Stomach (tissue), 4 donors: ENCODE results near the gene CHRNA5.

ENCODE experiments used
- CTCF ChIP-seq, 7 experiments: fragments of 450-650 bp in 4 of 7; fragments of 200-600 bp in 3 of 7; sonication (generic) in 3 of 7; IDR thresholded peaks; one replicate each; pipeline ENCODE4 v1.5.1; 2016 to 2019; ENCODE audit warnings: antibody characterized with exemption in 7 of 7, control low read depth in 2 of 7, mild to moderate bottlenecking in 1 of 7
- EP300 ChIP-seq: sonication (generic); formaldehyde crosslinking; IDR thresholded peaks from one replicate; pipeline ENCODE4 v1.6.1; 2017; ENCODE audit warnings: antibody characterized with exemption
- POLR2AphosphoS5 ChIP-seq, 3 donors: sonication (generic); formaldehyde crosslinking; IDR thresholded peaks; one replicate each; pipeline ENCODE4 v1.6.1; 2016; ENCODE audit warnings: antibody characterized with exemption in 3 of 3

GRCh38 chr15:78604420-78604819 lies 39.1 kb downstream of the CHRNA5 start:
- TF ChIP-seq POLR2AphosphoS5 (IDR thresholded peaks at IDR 0.05) (no peak), EP300 (no peak), CTCF (IDR thresholded peaks at IDR 0.05) (no peak)
